CD4-positive, alpha-beta T cell (primary cell): ENCODE measurements around the gene DUSP28. TPM values are rescaled to one million over a fixed set of nuclear protein-coding genes. Genes with fewer than 3 reads are reported as not detected.
A peak's percentile ranks its signal among the peaks of the same experiment; 100 is the strongest.

Experiments
- ATAC-seq: fragments of 200-7000 bp; cut with Tn5 transposase; one replicate; pipeline ENCODE4 v1.10.0; 2022; ENCODE audit warnings: mild to moderate bottlenecking; ENCODE audit not compliant: poor library complexity
- CTCF ChIA-PET: fragments of 350-600 bp; sonication (Branson Sonifier 250); formaldehyde crosslinking; loops from one replicate; lab custom pipeline; 2021; ENCODE audit warnings: antibody characterized with exemption, inconsistent platforms; lab: Charles Lee
- POLR2A ChIA-PET: fragments of 350-600 bp; sonication (Branson Sonifier 250); formaldehyde crosslinking; loops from one replicate; lab custom pipeline; 2021; ENCODE audit warnings: antibody characterized with exemption, inconsistent platforms; lab: Charles Lee
- DNase-seq, 14 experiments: peaks; one replicate each; pipeline ENCODE4 v3.0.0-alpha.2; 2013 to 2020; ENCODE audit warnings: mixed read lengths in 2 of 14
- H3K27ac ChIP-seq, 2 donors: one replicate each; pipeline versions ENCODE4 v1.5.1 to v1.7.0; 2013; ENCODE audit warnings: low read length in 2 of 2, low read depth in 1 of 2, mild to moderate bottlenecking in 1 of 2
- H3K27me3 ChIP-seq, 2 experiments: 1 replicate in 1 of 2; 2 replicates in 1 of 2; pipeline versions ENCODE4 v1.6.1 to v1.7.0; 2013; ENCODE audit warnings: low read length in 2 of 2, control low read depth in 1 of 2, mild to moderate bottlenecking in 1 of 2, moderate library complexity in 1 of 2; ENCODE audit not compliant: insufficient read depth in 2 of 2, control insufficient read depth in 1 of 2
- H3K36me3 ChIP-seq: one replicate; pipeline ENCODE4 v1.6.1; 2013; ENCODE audit warnings: low read length, control low read depth; ENCODE audit not compliant: insufficient read depth
- H3K4me1 ChIP-seq: one replicate; pipeline ENCODE4 v1.6.1; 2013; ENCODE audit warnings: low read length, control low read depth; ENCODE audit not compliant: insufficient read depth
- H3K4me3 ChIP-seq: one replicate; pipeline ENCODE4 v1.5.1; 2013; ENCODE audit warnings: mild to moderate bottlenecking, low read length, moderate library complexity
- H3K9me3 ChIP-seq, 2 experiments: 1 replicate in 1 of 2; 2 replicates in 1 of 2; pipeline versions ENCODE4 v1.6.1 to v1.7.0; 2013; ENCODE audit warnings: low read length in 2 of 2, mild to moderate bottlenecking in 2 of 2, control low read depth in 1 of 2, moderate library complexity in 1 of 2; ENCODE audit not compliant: control insufficient read depth in 1 of 2, insufficient read depth in 1 of 2
- H3K27ac Mint-ChIP-seq: one replicate; pipeline ENCODE4 v1.8.0; 2020; ENCODE audit warnings: mixed read lengths
- H3K27me3 Mint-ChIP-seq: one replicate; pipeline ENCODE4 v1.8.0; 2021; ENCODE audit warnings: mixed read lengths
- H3K36me3 Mint-ChIP-seq: one replicate; pipeline ENCODE4 v1.8.0; 2021; ENCODE audit warnings: low read depth, mixed read lengths
- H3K4me1 Mint-ChIP-seq: one replicate; pipeline ENCODE4 v1.8.0; 2021; ENCODE audit warnings: low read depth, mixed read lengths
- H3K4me3 Mint-ChIP-seq: one replicate; pipeline ENCODE4 v1.8.0; 2020; ENCODE audit warnings: mild to moderate bottlenecking, mixed read lengths
- H3K9me3 Mint-ChIP-seq: one replicate; pipeline ENCODE4 v1.8.0; 2020; ENCODE audit warnings: mixed read lengths
- CTCF ChIP-seq: fragments of 200-600 bp; IDR thresholded peaks from one replicate; pipeline ENCODE4 v1.8.0; 2022; ENCODE audit warnings: antibody characterized with exemption, mild to moderate bottlenecking
- intact Hi-C, 2 experiments: fragments of 100-400 bp; cut with DNase I in 1 of 2; cut with micrococcal nuclease in 1 of 2; formaldehyde crosslinking; loops; one replicate each; pipeline versions ENCODE4 v1.15.1 to v1.9.0; 2023 to 2025; cut with DNase I, micrococcal nuclease
- total RNA-seq, 174 experiments: library from RNA in 2 of 174; stranded (reverse) in 2 of 174; gene quantifications; one replicate each; pipeline ENCODE4 v1.2.3 and lab custom pipeline; 2021 to 2026

DUSP28 gene
- total RNA-seq, 2 experiments from 2014 or later = 18.3 to 18.9 TPM

GRCh38 chr2:240582781-240583180, 22.6 kb downstream of the DUSP28 start:
- ChIA-PET POLR2A (no interaction called here), CTCF (interaction anchor here (1.2 kb wide), 1 partner anchor 26 kb away, joined by 3 read pairs; no protein-coding TSS in a partner anchor)
- peak overlapping the region; percentile 39 for H3K27ac Mint-ChIP-seq
- H3K4me3 Mint-ChIP-seq = peak overlapping the region; percentile 25
- H3K27me3 ChIP-seq = no peaks in the 10 kb centered on the region
- peaks cover 10% of the 10 kb centered on the region for H3K36me3 ChIP-seq
- peaks cover 63% of the 10 kb centered on the region for H3K4me1 ChIP-seq
- H3K4me3 ChIP-seq = no peak overlapping the region
- DNase-seq = no peak
- no peak for TF ChIP-seq CTCF
- ATAC-seq = no peak
- H3K27ac ChIP-seq = no peak overlapping the region
- H3K9me3 Mint-ChIP-seq = no peaks in the 10 kb centered on the region
- H3K9me3 ChIP-seq = no peaks in the 10 kb centered on the region
- intact Hi-C loops = loop anchor here in 1 of 2 experiments (10.0 kb wide), 3 partner anchors 252 to 1052 kb away; partner anchors contain the start of genes ATG4B, MTERF4 and THAP4
- H3K36me3 Mint-ChIP-seq = peaks cover 45% of the 10 kb centered on the region
- H3K4me1 Mint-ChIP-seq = peaks cover 54% of the 10 kb centered on the region
- no peaks in the 10 kb centered on the region for H3K27me3 Mint-ChIP-seq

- H3K4me3 ChIP-seq = no peak overlapping the region
- peaks cover 1% of the 10 kb centered on the region for H3K36me3 ChIP-seq
- CTCF ChIA-PET = no interaction called here
- no peak overlapping the region for H3K27ac Mint-ChIP-seq
- no peak overlapping the region for H3K4me3 Mint-ChIP-seq
- no peaks in the 10 kb centered on the region for H3K9me3 ChIP-seq
- no peak overlapping the region for H3K27ac ChIP-seq
- TF ChIP-seq CTCF = no peak
- H3K9me3 Mint-ChIP-seq = no peaks in the 10 kb centered on the region
- no peak for DNase-seq
- no peaks in the 10 kb centered on the region for H3K27me3 ChIP-seq
- no peak for ATAC-seq
- peaks cover 63% of the 10 kb centered on the region for H3K4me1 ChIP-seq
- peaks cover 62% of the 10 kb centered on the region for H3K4me1 Mint-ChIP-seq
- H3K27me3 Mint-ChIP-seq = no peaks in the 10 kb centered on the region
- intact Hi-C loops = loop anchor here in 1 of 2 experiments (2.0 to 10.0 kb wide), 4 partner anchors 251 to 1051 kb away; partner anchors contain the start of genes ATG4B, MTERF4, STK25 and THAP4
- POLR2A ChIA-PET = interaction anchor here (6.1 kb wide), 1 partner anchor 17 kb away, joined by 224 read pairs; the partner anchor contains the start of gene RNPEPL1
- H3K36me3 Mint-ChIP-seq = peaks cover 48% of the 10 kb centered on the region
Measured at GRCh38 chr2:240583774-240584173, 23.6 kb downstream of the DUSP28 start.

- CTCF ChIA-PET = interaction anchor here (1.4 to 3.4 kb wide), 2 partner anchors 19 to 28 kb away, joined by 5 to 40 read pairs; partner anchors contain the start of gene RNPEPL1
- Histone ChIP-seq H3K27me3 (no peaks in the 10 kb centered on the region), H3K4me3 (no peak overlapping the region), H3K4me1 (peaks cover 62% of the 10 kb centered on the region), H3K27ac (no peak overlapping the region), H3K36me3 (peaks cover 6% of the 10 kb centered on the region), H3K9me3 (no peaks in the 10 kb centered on the region)
- H3K27ac Mint-ChIP-seq = peak overlapping the region; percentile 63
- no peak for ATAC-seq
- TF ChIP-seq CTCF = no peak
- H3K4me3 Mint-ChIP-seq = peak overlapping the region; percentile 95
- peaks cover 48% of the 10 kb centered on the region for H3K36me3 Mint-ChIP-seq
- peak in 2 of 14 experiments; percentile 37 to 61 for DNase-seq
- POLR2A ChIA-PET = interaction anchor here (6.1 kb wide), 1 partner anchor 18 kb away, joined by 224 read pairs; the partner anchor contains the start of gene RNPEPL1
- no peaks in the 10 kb centered on the region for H3K9me3 Mint-ChIP-seq
- H3K27me3 Mint-ChIP-seq = no peaks in the 10 kb centered on the region
- peaks cover 58% of the 10 kb centered on the region for H3K4me1 Mint-ChIP-seq
- intact Hi-C loops = loop anchor here in 1 of 2 experiments (1.0 to 10.0 kb wide), 9 partner anchors 15 to 1103 kb away; partner anchors contain the start of genes ATG4B, DTYMK, GPC1 and MTERF4
Measured at GRCh38 chr2:240584486-240585031, 24.4 kb downstream of the DUSP28 start.
